Tibial nerve (tissue), 4 donors: ENCODE measurements around the gene CLK2. TPM values are rescaled to one million over a fixed set of nuclear protein-coding genes. Genes with fewer than 3 reads are reported as not detected.

Source experiments
- DNase-seq, 2 donors: peaks; one replicate each; pipeline ENCODE4 v3.0.0-alpha.2; 2019; ENCODE audit warnings: low spot score in 2 of 2
- H3K27ac ChIP-seq, 4 donors: fragments of 200-600 bp; sonication (generic) in 3 of 4; one replicate each; pipeline ENCODE4 v1.5.1; 2017 to 2019; ENCODE audit warnings: mild to moderate bottlenecking in 1 of 4
- H3K27me3 ChIP-seq, 2 donors: fragments of 200-600 bp; sonication (generic) in 1 of 2; one replicate each; pipeline versions ENCODE4 v1.5.1 to v1.6.0; 2017 to 2019
- H3K36me3 ChIP-seq, 3 donors: fragments of 200-600 bp; sonication (generic); one replicate each; pipeline ENCODE4 v1.5.1; 2018 to 2019
- H3K4me1 ChIP-seq, 4 donors: fragments of 200-600 bp; sonication (generic) in 3 of 4; one replicate each; pipeline ENCODE4 v1.5.1; 2017 to 2019
- H3K4me3 ChIP-seq, 4 donors: fragments of 200-600 bp; sonication (generic) in 3 of 4; one replicate each; pipeline ENCODE4 v1.5.1; 2017 to 2019; ENCODE audit warnings: mild to moderate bottlenecking in 1 of 4, moderate library complexity in 1 of 4
- H3K9me3 ChIP-seq, 4 donors: fragments of 200-600 bp; sonication (generic) in 3 of 4; one replicate each; pipeline ENCODE4 v1.5.1; 2017 to 2019
- CTCF ChIP-seq, 5 experiments: fragments of 200-600 bp in 3 of 5; fragments of 450-650 bp in 2 of 5; sonication (generic) in 3 of 5; IDR thresholded peaks; one replicate each; pipeline ENCODE4 v1.5.1; 2016 to 2019; ENCODE audit warnings: antibody characterized with exemption in 5 of 5, mild to moderate bottlenecking in 3 of 5, moderate library complexity in 2 of 5
- EP300 ChIP-seq, 2 donors: sonication (generic); formaldehyde crosslinking; IDR thresholded peaks; one replicate each; pipeline ENCODE4 v1.6.1; 2017; ENCODE audit warnings: antibody characterized with exemption in 2 of 2, mild to moderate bottlenecking in 1 of 2
- POLR2A ChIP-seq, 2 donors: fragments of 450-650 bp; IDR thresholded peaks; one replicate each; pipeline ENCODE4 v1.6.1; 2017; ENCODE audit warnings: antibody characterized with exemption in 2 of 2, mild to moderate bottlenecking in 2 of 2, moderate library complexity in 2 of 2
- WGBS, 2 donors: methylation state at CpG; one replicate each; pipeline ENCODE4 v1.1.5; 2018; 5-methylcytosine and 5-hydroxymethylcytosine counted together
- total RNA-seq, 4 donors: library from RNA; depleted of rRNA; stranded (reverse); fragments of >200 nt; gene quantifications; one replicate each; pipeline ENCODE4 v1.1.0, GENCODE V29; 2016

The CLK2 gene
- total RNA-seq, 4 donors from 2014 or later = 41.0 to 70.6 (median 52.3) TPM

GRCh38 chr1:155309423-155310021 is 36.2 kb upstream of the CLK2 start:
- DNase-seq = no peak
- H3K27me3 ChIP-seq = no peaks in the 10 kb centered on the region
- peaks cover 0 to 41% (median 0%) of the 10 kb centered on the region in 3 donors for H3K36me3 ChIP-seq
- 22% methylated on average over 10 to 11 of the region's 11 CpGs for WGBS, 2 donors
- H3K27ac ChIP-seq = peak overlapping the region; percentile 86 to 93 (median 92)
- peaks cover 0 to 39% (median 16%) of the 10 kb centered on the region in 4 donors for H3K4me1 ChIP-seq
- TF ChIP-seq POLR2A (IDR thresholded peaks at IDR 0.05) (no peak), CTCF (IDR thresholded peaks at IDR 0.05) (no peak), EP300 (IDR thresholded peaks at IDR 0.05) (no peak)
- no peaks in the 10 kb centered on the region for H3K9me3 ChIP-seq
- H3K4me3 ChIP-seq = peak overlapping the region; percentile 58 to 93 (median 74)

GRCh38 chr1:155308493-155309422 is 35.5 kb upstream of the CLK2 start, which contains the start of gene FDPS:
TSS of gene FDPS (plus strand) at chr1:155308866. CDS start at chr1:155309790, 924 bp downstream.
- peak within 1 kb of the TSS; percentile 58 to 93 (median 74) for H3K4me3 ChIP-seq
- H3K27ac ChIP-seq = peak within 1 kb of the TSS; percentile 86 to 93 (median 92)
- peaks cover 0 to 39% (median 16%) of the 10 kb centered on the region in 4 donors for H3K4me1 ChIP-seq
- TF ChIP-seq POLR2A (IDR thresholded peaks at IDR 0.05) (peak; percentile 68 to 85), CTCF (IDR thresholded peaks at IDR 0.05) (peak in 4 of 5 experiments; percentile 4 to 80 (median 45)), EP300 (IDR thresholded peaks at IDR 0.05) (peak; percentile 90 to 91)
- no peaks in the 10 kb centered on the region for H3K9me3 ChIP-seq
- 0% methylated on average over 33 to 51 of the region's 51 CpGs for WGBS, 2 donors
- peaks cover 0 to 33% (median 0%) of the 10 kb centered on the region in 3 donors for H3K36me3 ChIP-seq
- DNase-seq = peak; percentile 96
- no peaks in the 10 kb centered on the region for H3K27me3 ChIP-seq

- H3K27ac ChIP-seq = peak overlapping the region in 2 of 4 donors; percentile 92 to 93
- peaks cover 0 to 19% (median 0%) of the 10 kb centered on the region in 3 donors for H3K36me3 ChIP-seq
- H3K4me1 ChIP-seq = peaks cover 0 to 39% (median 16%) of the 10 kb centered on the region in 4 donors
- no peak overlapping the region for H3K4me3 ChIP-seq
- H3K9me3 ChIP-seq = no peaks in the 10 kb centered on the region
- no peaks in the 10 kb centered on the region for H3K27me3 ChIP-seq
- 49 to 54% methylated on average over 6 of the region's 6 CpGs for WGBS, 2 donors
- no peak for TF ChIP-seq POLR2A (IDR thresholded peaks at IDR 0.05)
- TF ChIP-seq CTCF (IDR thresholded peaks at IDR 0.05) = no peak
- no peak for TF ChIP-seq EP300 (IDR thresholded peaks at IDR 0.05)
- no peak for DNase-seq
These were observed 34.0 kb upstream of the CLK2 start for GRCh38 chr1:155307247-155307740.

- TF ChIP-seq EP300 (IDR thresholded peaks at IDR 0.05) (no peak), POLR2A (IDR thresholded peaks at IDR 0.05) (no peak), CTCF (IDR thresholded peaks at IDR 0.05) (no peak)
- H3K9me3 ChIP-seq = no peaks in the 10 kb centered on the region
- 62 to 74% methylated on average over 7 of the region's 7 CpGs for WGBS, 2 donors
- peaks cover 0 to 9% (median 0%) of the 10 kb centered on the region in 3 donors for H3K36me3 ChIP-seq
- H3K27ac ChIP-seq = peak overlapping the region in 3 of 4 donors; percentile 16 to 58 (median 23)
- DNase-seq = no peak
- no peak overlapping the region for H3K4me3 ChIP-seq
- peaks cover 0 to 37% (median 16%) of the 10 kb centered on the region in 4 donors for H3K4me1 ChIP-seq
- no peaks in the 10 kb centered on the region for H3K27me3 ChIP-seq
These were observed 32.6 kb upstream of the CLK2 start for GRCh38 chr1:155305881-155306391.
